GM21529 (cell line): ENCODE measurements around the gene FAM187B.
A peak's percentile ranks its signal among the peaks of the same experiment; 100 is the strongest.
"Not testable (repeated sequence)": the region's sequence is repeated elsewhere in the genome, so short reads cannot be mapped to it uniquely, and the experiment has no call there.

ENCODE experiments used
- ATAC-seq: cut with Tn5 transposase; IDR thresholded peaks from one replicate; pipeline ENCODE4 v1.9.1; 2021; ENCODE audit not compliant: unreplicated experiment

FAM187B gene

GRCh38 chr19:35213663-35214632 is 14.6 kb downstream of the FAM187B start:
- peak; percentile 59 for ATAC-seq

GRCh38 chr19:35212241-35212640 is 16.3 kb downstream of the FAM187B start:
- ATAC-seq: no peak

- ATAC-seq: no peak
These were observed 16.9 kb downstream of the FAM187B start for GRCh38 chr19:35211545-35212230.

- no peak for ATAC-seq
These were observed 18.9 kb downstream of the FAM187B start for GRCh38 chr19:35209646-35210045.

GRCh38 chr19:35208121-35208520 is 20.4 kb downstream of the FAM187B start:
- ATAC-seq: no peak

GRCh38 chr19:35207391-35207871 is 21.1 kb downstream of the FAM187B start:
- no peak for ATAC-seq

- no peak for ATAC-seq
These were observed 21.7 kb downstream of the FAM187B start for GRCh38 chr19:35206855-35207254.

- ATAC-seq: no peak
These were observed 22.2 kb downstream of the FAM187B start for GRCh38 chr19:35206379-35206778.

- peak; percentile 17 for ATAC-seq
These were observed 22.7 kb downstream of the FAM187B start for GRCh38 chr19:35205733-35206323.

- peak; percentile 62 for ATAC-seq
These were observed 23.5 kb downstream of the FAM187B start for GRCh38 chr19:35204799-35205732.

- no peak for ATAC-seq
These were observed 25.5 kb downstream of the FAM187B start for GRCh38 chr19:35202722-35203688.

GRCh38 chr19:35199481-35199880 is 29.1 kb downstream of the FAM187B start:
- ATAC-seq: no peak

GRCh38 chr19:35196861-35197260 is 31.7 kb downstream of the FAM187B start:
- ATAC-seq: not testable (repeated sequence)

- no peak for ATAC-seq
These were observed 32.7 kb downstream of the FAM187B start for GRCh38 chr19:35195830-35196229.

GRCh38 chr19:35194012-35194984 is 34.2 kb downstream of the FAM187B start:
- ATAC-seq: no peak

GRCh38 chr19:35184884-35185283 is 43.7 kb downstream of the FAM187B start:
- ATAC-seq: no peak

- ATAC-seq: no peak
These were observed 44.3 kb downstream of the FAM187B start for GRCh38 chr19:35184267-35184666.

GRCh38 chr19:35181387-35181786 is 47.2 kb downstream of the FAM187B start:
- ATAC-seq: no peak
